SHP77 (cell line): ENCODE data around the gene TM9SF2.
"Not testable (repeated sequence)": the region's sequence is repeated elsewhere in the genome, so short reads cannot be mapped to it uniquely, and the experiment has no call there.

Source experiments
- DNase-seq, 2 experiments: peaks; one replicate each; lab custom pipeline; 2025; lab: John Stamatoyannopoulos, UW

TM9SF2 gene

GRCh38 chr13:99536023-99536422 is 34.8 kb downstream of the TM9SF2 start:
- no peak for DNase-seq

GRCh38 chr13:99540530-99540929 is 39.3 kb downstream of the TM9SF2 start:
- no peak for DNase-seq

GRCh38 chr13:99542788-99543406 is 41.6 kb downstream of the TM9SF2 start:
- DNase-seq: no peak

- no peak for DNase-seq
Observed at GRCh38 chr13:99545361-99545760, 44.1 kb downstream of the TM9SF2 start.

GRCh38 chr13:99545979-99546378 is 44.7 kb downstream of the TM9SF2 start:
- no peak for DNase-seq

- DNase-seq: no peak
Observed at GRCh38 chr13:99546878-99547277, 45.6 kb downstream of the TM9SF2 start.

- no peak for DNase-seq
Observed at GRCh38 chr13:99548448-99548847, 47.2 kb downstream of the TM9SF2 start.

GRCh38 chr13:99553033-99553432 is 51.8 kb downstream of the TM9SF2 start:
- DNase-seq: no peak

- no peak for DNase-seq
Observed at GRCh38 chr13:99555149-99555548, 53.9 kb downstream of the TM9SF2 start.

GRCh38 chr13:99556867-99557443 is 55.7 kb downstream of the TM9SF2 start:
- no peak for DNase-seq

- DNase-seq: no peak
Observed at GRCh38 chr13:99558570-99559180, 57.4 kb downstream of the TM9SF2 start.

- no peak for DNase-seq
Observed at GRCh38 chr13:99559560-99559959, 58.3 kb downstream of the TM9SF2 start.

GRCh38 chr13:99563404-99563803 is 62.1 kb downstream of the TM9SF2 start:
- no peak for DNase-seq

- DNase-seq: no peak
Observed at GRCh38 chr13:99564386-99564785, 63.1 kb downstream of the TM9SF2 start.

- DNase-seq: no peak
Observed at GRCh38 chr13:99565478-99566124, 64.3 kb downstream of the TM9SF2 start.

- no peak for DNase-seq
Observed at GRCh38 chr13:99566125-99567083, 65.1 kb downstream of the TM9SF2 start.

- DNase-seq: not testable (repeated sequence)
Observed at GRCh38 chr13:99568901-99569300, 67.6 kb downstream of the TM9SF2 start.

- no peak for DNase-seq
Observed at GRCh38 chr13:99572131-99572530, 70.9 kb downstream of the TM9SF2 start.

GRCh38 chr13:99572921-99573320 is 71.6 kb downstream of the TM9SF2 start:
- DNase-seq: no peak

- no peak for DNase-seq
Observed at GRCh38 chr13:99575376-99576120, 74.3 kb downstream of the TM9SF2 start.
